HepG2 (cell line): Measurements from ENCODE around the gene DUSP9. TPM values are rescaled to one million over a fixed set of nuclear protein-coding genes. Genes with fewer than 3 reads are reported as not detected.

Experiments
- ATAC-seq: fragments of 200-7000 bp; cut with Tn5 transposase; 3 replicates; pipeline ENCODE4 v1.9.1; 2020; ENCODE audit warnings: mild to moderate bottlenecking, moderate library complexity
- BruUV-seq: library from RNA; stranded (reverse); fragments of 400-500 nt; replicated peaks from 2 replicates; lab custom pipeline; 2021; lab: Mats Ljungman, UMichigan
- CTCF ChIA-PET: fragments of 300-600 bp; formaldehyde crosslinking; extraction: SDS; loops from one replicate; lab custom pipeline; 2021; ENCODE audit warnings: low total read pairs, inconsistent platforms, low intra/inter-chr PET ratio; lab: Yijun Ruan, JAX
- POLR2A ChIA-PET: fragments of 350-600 bp; sonication (Branson Sonifier 250); formaldehyde crosslinking; loops from one replicate; lab custom pipeline; 2020; ENCODE audit warnings: antibody characterized with exemption, inconsistent platforms; lab: Yijun Ruan, JAX
- DNase-seq: peaks from one replicate; pipeline ENCODE4 v3.0.0-alpha.2; 2015; ENCODE audit warnings: low spot score
- FAIRE-seq: peaks from 3 replicates; lab custom pipeline; 2011; peaks lifted over from hg19 to GRCh38; lab: Jason Lieb, UNC
- H2AFZ ChIP-seq: one replicate; pipeline ENCODE4 v1.6.1; 2011; ENCODE audit warnings: low read length, inconsistent platforms
- H3K27ac ChIP-seq: fragments of 300-600 bp; 3 replicates; pipeline ENCODE4 v1.8.0; 2011; ENCODE audit warnings: mixed run types, mild to moderate bottlenecking, mixed read lengths, low read length, inconsistent platforms; ENCODE audit not compliant: insufficient read depth; ENCODE audit errors: extremely low read length
- H3K27me3 ChIP-seq, 2 experiments: fragments of 200-600 bp in 1 of 2; 2 replicates in 1 of 2; 3 replicates in 1 of 2; pipeline versions ENCODE4 v1.6.0 to v1.8.0; 2011; ENCODE audit warnings: low read length in 2 of 2, mild to moderate bottlenecking in 2 of 2, moderate library complexity in 2 of 2, inconsistent platforms in 1 of 2; ENCODE audit not compliant: insufficient read depth in 2 of 2, control insufficient read depth in 1 of 2
- H3K36me3 ChIP-seq, 2 experiments: fragments of 200-600 bp in 1 of 2; replicated peaks in 1 of 2; 2 replicates in 1 of 2; 3 replicates in 1 of 2; pipeline versions ENCODE4 v1.5.1 to v1.8.0; 2011; ENCODE audit warnings: low read length in 2 of 2, inconsistent platforms in 1 of 2; ENCODE audit not compliant: insufficient read depth in 2 of 2, control insufficient read depth in 1 of 2
- H3K4me1 ChIP-seq: 2 replicates; pipeline ENCODE4 v1.5.1; 2012; ENCODE audit warnings: low read length, inconsistent platforms; ENCODE audit not compliant: insufficient read depth
- H3K4me2 ChIP-seq: 2 replicates; pipeline ENCODE4 v1.6.0; 2011; ENCODE audit warnings: low read depth, low read length, inconsistent platforms
- H3K4me3 ChIP-seq, 3 experiments: fragments of 200-600 bp in 1 of 3; sonication (generic), shearing (Covaris generic) in 1 of 3; replicated peaks in 1 of 3; 2 replicates each; pipeline ENCODE4 v1.5.1; 2011 to 2016; ENCODE audit warnings: low read length in 3 of 3, inconsistent platforms in 2 of 3, low read depth in 2 of 3, mild to moderate bottlenecking in 2 of 3, control low read depth in 1 of 3, mixed read lengths in 1 of 3; ENCODE audit not compliant: insufficient read depth in 1 of 3
- H3K79me2 ChIP-seq: one replicate; pipeline ENCODE4 v1.6.1; 2011; ENCODE audit warnings: low read length, inconsistent platforms; ENCODE audit not compliant: insufficient read depth
- H3K9ac ChIP-seq: 2 replicates; pipeline ENCODE4 v1.6.0; 2011; ENCODE audit warnings: mild to moderate bottlenecking, low read depth, low read length, inconsistent platforms; ENCODE audit not compliant: insufficient read depth
- H3K9me3 ChIP-seq: 2 replicates; pipeline ENCODE4 v1.5.1; 2012; ENCODE audit warnings: mild to moderate bottlenecking, low read length
- H4K20me1 ChIP-seq: 2 replicates; pipeline ENCODE4 v1.6.0; 2011; ENCODE audit warnings: inconsistent platforms, mild to moderate bottlenecking, low read length, moderate library complexity; ENCODE audit not compliant: insufficient read depth
- AGO1 ChIP-seq: fragments of 200-400 bp; formaldehyde crosslinking; IDR thresholded peaks from 2 replicates; pipeline ENCODE4 v1.6.1; 2017; ENCODE audit warnings: mild to moderate bottlenecking, low read depth, low read length, moderate library complexity; ENCODE audit not compliant: poor library complexity, severe bottlenecking
- AGO2 ChIP-seq: fragments of 200-400 bp; formaldehyde crosslinking; optimal IDR thresholded peaks from 2 replicates; pipeline ENCODE3; 2017; ENCODE audit warnings: mild to moderate bottlenecking, low read depth, low read length, moderate library complexity
- DMAP1 ChIP-seq: IDR thresholded peaks from 2 replicates; pipeline ENCODE4 v1.6.1; 2016
- HNF4A ChIP-seq: sonication (generic); formaldehyde crosslinking; IDR thresholded peaks from 2 replicates; pipeline ENCODE4 v1.4.0; 2020; ENCODE audit warnings: missing genetic modification reagents
- HNRNPL ChIP-seq: fragments of 200-400 bp; formaldehyde crosslinking; IDR thresholded peaks from 2 replicates; pipeline ENCODE4 v1.6.1; 2017; ENCODE audit warnings: mild to moderate bottlenecking, low read depth, low read length
- RBFOX2 ChIP-seq: fragments of 200-400 bp; formaldehyde crosslinking; IDR thresholded peaks from 2 replicates; pipeline ENCODE4 v1.6.1; 2017; ENCODE audit warnings: low read depth, mild to moderate bottlenecking, low read length
- ZNF33B ChIP-seq: sonication (generic); formaldehyde crosslinking; IDR thresholded peaks from 2 replicates; pipeline ENCODE4 v1.5.1; 2020; ENCODE audit warnings: mild to moderate bottlenecking, missing genetic modification reagents
- ZNF850 ChIP-seq: sonication (generic); formaldehyde crosslinking; conservative IDR thresholded peaks from 2 replicates; pipeline ENCODE4 v1.9.0; 2021; ENCODE audit warnings: mild to moderate bottlenecking, missing genetic modification reagents
- WGBS: methylation state at CpG from one replicate; pipeline ENCODE4 v1.1.6; 2017; ENCODE audit warnings: low lambda C conversion rate; 5-methylcytosine and 5-hydroxymethylcytosine counted together
- in situ Hi-C: cut with HindIII; loops from 2 replicates; pipeline ENCODE4 v1.10.0; 2017; ENCODE audit warnings: low pct_unique_long_range_greater_than_20kb; ENCODE audit not compliant: extremely low pct_ligation_motif_present
- intact Hi-C: fragments of 100-400 bp; cut with micrococcal nuclease; formaldehyde crosslinking; loops from one replicate; pipeline ENCODE4 v1.10.0; 2022; ENCODE audit not compliant: unreplicated experiment
- polyA plus RNA-seq, 8 experiments: library from polyadenylated mRNA; depleted of rRNA in 3 of 8; stranded (reverse) in 7 of 8; unstranded in 1 of 8; fragments of >200 nt; fragmentation: Illumina TruSeq in 4 of 8; extraction: Trizol in 4 of 8; gene quantifications; 2 replicates each; pipeline versions ENCODE4 v1.2.1 to v1.2.3, GENCODE V29; 2011 to 2016; ENCODE audit warnings: low read depth in 4 of 8, missing spikeins in 1 of 8, mixed read lengths in 1 of 8; ENCODE audit not compliant: insufficient read depth in 1 of 8
- total RNA-seq, 5 experiments: library from RNA; depleted of rRNA; stranded (reverse); fragments of >200 nt; fragmentation: Illumina TruSeq; extraction: Trizol; gene quantifications; 2 replicates each; pipeline ENCODE4 v1.2.3, GENCODE V29; 2016; ENCODE audit warnings: low read depth in 1 of 5

Gene DUSP9
- total and polyA plus RNA-seq, 2 of the 13 experiments (the other 11 are each of a cell fraction or from before 2014, with no cell fraction given) = 235 to 435 TPM

DNA sequence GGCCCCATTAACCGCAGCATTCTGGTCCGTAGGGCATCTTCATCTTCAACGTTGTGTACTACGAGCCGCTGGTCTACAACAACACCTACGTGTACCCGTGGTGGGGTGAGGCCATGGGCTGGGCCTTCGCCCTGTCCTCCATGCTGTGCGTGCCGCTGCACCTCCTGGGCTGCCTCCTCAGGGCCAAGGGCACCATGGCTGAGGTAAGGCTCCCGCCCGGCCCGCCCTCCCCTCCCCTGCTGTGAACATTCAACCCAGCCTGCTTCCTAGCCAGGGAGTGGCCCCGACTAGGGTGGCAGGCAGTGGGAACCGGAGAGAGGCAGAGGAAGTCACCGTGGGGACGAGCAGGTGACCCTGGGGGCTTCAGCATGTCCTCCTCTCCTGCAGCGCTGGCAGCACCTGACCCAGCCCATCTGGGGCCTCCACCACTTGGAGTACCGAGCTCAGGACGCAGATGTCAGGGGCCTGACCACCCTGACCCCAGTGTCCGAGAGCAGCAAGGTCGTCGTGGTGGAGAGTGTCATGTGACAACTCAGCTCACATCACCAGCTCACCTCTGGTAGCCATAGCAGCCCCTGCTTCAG is 47.8 kb downstream of the DUSP9 start:
- no TSS peak for BruUV-seq
- TF ChIP-seq RBFOX2 (peak; percentile 52; the same call in 1 of the 2 replicates), ZNF33B (CRISPR knock-in tag) (no peak), HNF4A (no peak)
- H3K4me1 ChIP-seq = peaks cover 34% of the 10 kb centered on the region
- FAIRE-seq = no peak
- DNase-seq = no peak
- peaks cover 21% of the 10 kb centered on the region for H4K20me1 ChIP-seq
- H2AFZ ChIP-seq = no peak overlapping the region
- no peaks in the 10 kb centered on the region for H3K9me3 ChIP-seq
- no peak for ATAC-seq
- no peaks in the 10 kb centered on the region for H3K27me3 ChIP-seq
- peaks cover 6% of the 10 kb centered on the region for H3K79me2 ChIP-seq
- intact Hi-C loops (no loop called here), in situ Hi-C loops (no loop called here)
- peaks cover 0 to 3% of the 10 kb centered on the region in 2 experiments; a peak in 2 of 5 replicates for H3K36me3 ChIP-seq
- no peak overlapping the region for H3K4me3 ChIP-seq
- ChIA-PET CTCF (no interaction called here), POLR2A (interaction anchor here (0.7 kb wide), 1 partner anchor 8 kb away, joined by 3 read pairs; no protein-coding TSS in a partner anchor)
- WGBS = no CpG with 5 or more reads among the region's 23 CpGs
- H3K9ac ChIP-seq = no peak overlapping the region
- no peak overlapping the region for H3K27ac ChIP-seq
- no peak overlapping the region for H3K4me2 ChIP-seq

- no peak overlapping the region for H3K27ac ChIP-seq
- H3K79me2 ChIP-seq = no peaks in the 10 kb centered on the region
- ATAC-seq (no peak), DNase-seq (no peak), FAIRE-seq (no peak)
- TF ChIP-seq DMAP1 (CRISPR knock-in tag) (no peak), RBFOX2 (peak; percentile 75), HNRNPL (0 out of 2 replicates have a peak, but pooled peaks have one; percentile 2), AGO1 (peak; percentile 28), ZNF850 (CRISPR knock-in tag) (no peak), AGO2 (peak; percentile 65)
- peaks cover 13% of the 10 kb centered on the region; the same call in 1 of the 2 replicates for H4K20me1 ChIP-seq
- H2AFZ ChIP-seq = no peak overlapping the region
- H3K9me3 ChIP-seq = no peaks in the 10 kb centered on the region
- ChIA-PET POLR2A (interaction anchor here (1.3 kb wide), 1 partner anchor 13 kb away, joined by 4 read pairs; no protein-coding TSS in a partner anchor), CTCF (no interaction called here)
- in situ Hi-C loops (no loop called here), intact Hi-C loops (no loop called here)
- no peaks in the 10 kb centered on the region for H3K27me3 ChIP-seq
- H3K4me1 ChIP-seq = peaks cover 25% of the 10 kb centered on the region
- H3K4me3 ChIP-seq = no peak overlapping the region
- H3K36me3 ChIP-seq = peaks cover 0 to 3% of the 10 kb centered on the region in 2 experiments; a peak in 2 of 5 replicates
- H3K4me2 ChIP-seq = no peak overlapping the region
- 100% methylated on average over 2 of the region's 15 CpGs for WGBS
- BruUV-seq = TSS peak; percentile 40
- no peak overlapping the region for H3K9ac ChIP-seq
Measured at GRCh38 chrX:153696100-153696499, 49.1 kb downstream of the DUSP9 start.
